Adrenal gland (tissue), 12 donors: ENCODE data around the gene SLC13A4. TPM values are rescaled to one million over a fixed set of nuclear protein-coding genes. Genes with fewer than 3 reads are reported as not detected.

Experiments used
- DNase-seq, 7 donors: peaks; one replicate each; pipeline ENCODE4 v3.0.0-alpha.2; 2019 to 2020
- H3K27ac ChIP-seq, 5 donors: fragments of 200-600 bp; sonication (generic) in 4 of 5; 1 replicate in 3 of 5; 2 replicates in 2 of 5; pipeline versions ENCODE4 v1.5.1 to v1.8.0; 2016 to 2020; ENCODE audit warnings: mild to moderate bottlenecking in 1 of 5
- H3K27me3 ChIP-seq: fragments of 200-600 bp; 2 replicates; pipeline ENCODE4 v1.8.0; 2021
- H3K36me3 ChIP-seq, 2 donors: fragments of 200-600 bp; replicated peaks in 1 of 2; 1 replicate in 1 of 2; 2 replicates in 1 of 2; pipeline versions ENCODE4 v1.5.1 to v1.8.0; 2018 to 2022
- H3K4me1 ChIP-seq, 2 donors: fragments of 200-600 bp; replicated peaks in 1 of 2; 1 replicate in 1 of 2; 2 replicates in 1 of 2; pipeline versions ENCODE4 v1.5.1 to v1.8.0; 2018 to 2021
- H3K4me3 ChIP-seq, 4 donors: fragments of 200-600 bp; sonication (generic) in 3 of 4; one replicate each; pipeline ENCODE4 v1.5.1; 2016 to 2018
- H3K9me3 ChIP-seq, 3 donors: fragments of 200-600 bp; sonication (generic) in 1 of 3; replicated peaks in 1 of 3; 1 replicate in 2 of 3; 2 replicates in 1 of 3; pipeline versions ENCODE4 v1.5.1 to v1.8.0; 2016 to 2021
- POLR2A ChIP-seq, 2 donors: fragments of 450-650 bp; IDR thresholded peaks; one replicate each; pipeline ENCODE4 v1.6.1; 2017; ENCODE audit warnings: antibody characterized with exemption in 2 of 2, mild to moderate bottlenecking in 2 of 2, moderate library complexity in 1 of 2
- WGBS, 4 donors: extraction: QIAGEN DNeasy Blood & Tissue Kit in 2 of 4; methylation state at CpG; one replicate each; pipeline versions ENCODE4 v1.1.5 to v1.1.7; 2013 to 2017; 5-methylcytosine and 5-hydroxymethylcytosine counted together
- intact Hi-C, 2 donors: fragments of 100-400 bp; cut with DNase I; formaldehyde crosslinking; loops; one replicate each; pipeline versions ENCODE4 v1.14.1 to v1.15.0; 2022 to 2023
- polyA plus RNA-seq, 3 donors: library from polyadenylated mRNA; stranded (reverse); fragments of 200-250 nt in 2 of 3; fragments of 350-450 nt in 1 of 3; fragmentation: Illumina TruSeq in 1 of 3; extraction: RNeasy Lipid Tissue Mini Kit (QIAGEN cat#74804) in 1 of 3; gene quantifications; one replicate each; pipeline ENCODE4 v1.2.3, GENCODE V29; 2013 to 2014
- total RNA-seq, 9 donors: library from RNA; depleted of rRNA in 4 of 9; stranded (reverse); fragments of >200 nt in 4 of 9; fragments of 120-200 nt in 1 of 9; fragmentation: NEBNext Ultra II Directional in 1 of 9; extraction: Animal tissue kit (Norgen Biotek cat#: 25700) in 1 of 9; gene quantifications; one replicate each; pipeline versions ENCODE4 v1.1.0 to v1.2.4, GENCODE V29; 2013 to 2023
- TF ChIP-seq, protein P1 (sequence below), 6 experiments: fragments of 450-650 bp in 4 of 6; fragments of 200-600 bp in 2 of 6; sonication (generic) in 1 of 6; IDR thresholded peaks; 1 replicate in 5 of 6; 2 replicates in 1 of 6; pipeline versions ENCODE4 v1.5.1 to v1.8.0; 2016 to 2021; ENCODE audit warnings: antibody characterized with exemption in 6 of 6, mild to moderate bottlenecking in 2 of 6, moderate library complexity in 1 of 6
- donor health status: healthy with polysubstance abuse.
- donor health status: Bipolar disorder and iron deficiency.
- donor health status: DM: yes; HTN: yes; CAD: no.
- donor health status: DM: no; HTN: no; CAD: no.
- donor health status: DM: no; HTN: no; CAD: no.
- donor health status: DM: yes; HTN: yes; CAD: no.

Gene SLC13A4
- total and polyA plus RNA-seq, 12 donors: 0.14 to 0.97 (median 0.24) TPM; not detected in 6

DNA sequence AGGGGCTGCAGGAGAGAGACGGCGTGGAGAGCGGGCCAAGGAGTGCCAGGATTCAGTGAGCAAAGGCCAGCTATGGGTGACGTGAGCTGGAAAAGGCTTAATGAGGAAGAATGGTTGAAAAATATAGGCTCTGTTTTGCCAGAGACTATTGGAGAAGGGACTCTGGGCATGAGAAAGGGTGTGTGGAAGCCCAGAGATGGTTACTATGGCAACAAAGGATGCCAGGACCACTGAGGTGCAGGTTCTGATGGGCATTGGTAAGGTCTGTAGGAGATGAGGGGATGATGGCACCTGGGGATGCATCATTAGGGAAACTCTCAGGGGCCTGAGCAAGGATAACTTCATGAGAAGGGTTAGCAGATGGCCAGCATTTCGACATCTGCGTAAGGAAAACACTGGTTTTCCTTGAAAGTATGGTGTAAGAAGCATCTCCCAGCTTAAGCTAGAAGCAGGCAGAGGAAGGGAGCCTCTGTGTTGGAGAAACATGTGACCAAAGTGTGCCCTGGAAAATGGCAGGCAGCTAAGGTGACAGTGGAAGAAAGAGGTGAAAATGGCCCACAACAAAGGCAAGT lies 42.2 kb upstream of the SLC13A4 start:
- Histone ChIP-seq H3K4me3 (no peak overlapping the region), H3K27me3 (no peaks in the 10 kb centered on the region), H3K36me3 (no peaks in the 10 kb centered on the region), H3K27ac (no peak overlapping the region), H3K4me1 (no peaks in the 10 kb centered on the region), H3K9me3 (no peaks in the 10 kb centered on the region)
- WGBS, 4 donors: 91 to 96% (median 94%) methylated on average over 6 of the region's 6 CpGs
- TF ChIP-seq, protein P1, sequence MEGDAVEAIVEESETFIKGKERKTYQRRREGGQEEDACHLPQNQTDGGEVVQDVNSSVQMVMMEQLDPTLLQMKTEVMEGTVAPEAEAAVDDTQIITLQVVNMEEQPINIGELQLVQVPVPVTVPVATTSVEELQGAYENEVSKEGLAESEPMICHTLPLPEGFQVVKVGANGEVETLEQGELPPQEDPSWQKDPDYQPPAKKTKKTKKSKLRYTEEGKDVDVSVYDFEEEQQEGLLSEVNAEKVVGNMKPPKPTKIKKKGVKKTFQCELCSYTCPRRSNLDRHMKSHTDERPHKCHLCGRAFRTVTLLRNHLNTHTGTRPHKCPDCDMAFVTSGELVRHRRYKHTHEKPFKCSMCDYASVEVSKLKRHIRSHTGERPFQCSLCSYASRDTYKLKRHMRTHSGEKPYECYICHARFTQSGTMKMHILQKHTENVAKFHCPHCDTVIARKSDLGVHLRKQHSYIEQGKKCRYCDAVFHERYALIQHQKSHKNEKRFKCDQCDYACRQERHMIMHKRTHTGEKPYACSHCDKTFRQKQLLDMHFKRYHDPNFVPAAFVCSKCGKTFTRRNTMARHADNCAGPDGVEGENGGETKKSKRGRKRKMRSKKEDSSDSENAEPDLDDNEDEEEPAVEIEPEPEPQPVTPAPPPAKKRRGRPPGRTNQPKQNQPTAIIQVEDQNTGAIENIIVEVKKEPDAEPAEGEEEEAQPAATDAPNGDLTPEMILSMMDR (IDR thresholded peaks at IDR 0.05): no peak
- no peak for TF ChIP-seq POLR2A (IDR thresholded peaks at IDR 0.05)
- no peak for DNase-seq
- intact Hi-C loops: no loop called here

DNA sequence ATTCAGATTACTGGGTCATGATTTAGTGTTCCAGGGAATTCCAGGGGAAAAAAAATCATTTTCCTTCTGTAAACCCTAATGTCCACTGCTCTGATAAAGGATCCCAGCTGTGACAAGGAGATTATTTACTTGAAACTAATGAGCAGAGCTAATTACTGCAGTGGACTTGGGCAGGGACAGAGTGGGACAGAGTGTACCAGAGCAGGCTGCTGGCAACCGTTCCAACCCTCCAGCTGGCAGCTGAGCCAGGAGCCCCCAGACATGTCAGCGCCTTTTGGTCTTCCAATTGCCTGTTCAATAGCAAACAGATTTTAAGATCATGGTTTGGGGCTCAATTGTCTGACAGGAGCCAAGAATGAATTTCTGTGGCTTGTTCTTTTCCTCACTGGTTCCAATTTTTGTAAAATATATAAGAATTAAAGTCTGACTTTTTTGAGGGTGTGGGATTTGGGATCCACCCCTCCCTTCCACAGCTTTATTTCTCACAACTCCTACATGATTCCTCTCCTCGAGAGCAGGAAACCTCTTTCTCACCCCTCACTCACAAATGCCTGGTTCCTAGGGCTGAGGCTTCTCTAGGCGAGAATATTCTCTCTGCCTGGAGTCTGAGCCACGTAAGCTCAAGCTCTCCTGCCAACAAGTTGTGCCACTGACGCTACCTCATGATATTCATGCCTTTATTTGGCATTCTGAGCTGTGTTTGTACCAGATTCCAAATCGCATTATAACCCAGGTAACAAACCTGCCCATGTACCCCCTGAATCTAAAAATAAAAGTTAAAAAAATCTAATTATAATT lies 41.2 kb upstream of the SLC13A4 start:
- 63 to 79% (median 70%) methylated on average over 7 of the region's 7 CpGs for WGBS, 4 donors
- no peaks in the 10 kb centered on the region for H3K4me1 ChIP-seq
- peak overlapping the region in 2 of 5 donors; percentile 23 to 29 for H3K27ac ChIP-seq
- H3K36me3 ChIP-seq: no peaks in the 10 kb centered on the region
- intact Hi-C loops: no loop called here
- TF ChIP-seq POLR2A (IDR thresholded peaks at IDR 0.05): no peak
- TF ChIP-seq, protein P1 (IDR thresholded peaks at IDR 0.05): no peak
- no peaks in the 10 kb centered on the region for H3K27me3 ChIP-seq
- no peak overlapping the region for H3K4me3 ChIP-seq
- DNase-seq: no peak
- no peaks in the 10 kb centered on the region for H3K9me3 ChIP-seq

DNA sequence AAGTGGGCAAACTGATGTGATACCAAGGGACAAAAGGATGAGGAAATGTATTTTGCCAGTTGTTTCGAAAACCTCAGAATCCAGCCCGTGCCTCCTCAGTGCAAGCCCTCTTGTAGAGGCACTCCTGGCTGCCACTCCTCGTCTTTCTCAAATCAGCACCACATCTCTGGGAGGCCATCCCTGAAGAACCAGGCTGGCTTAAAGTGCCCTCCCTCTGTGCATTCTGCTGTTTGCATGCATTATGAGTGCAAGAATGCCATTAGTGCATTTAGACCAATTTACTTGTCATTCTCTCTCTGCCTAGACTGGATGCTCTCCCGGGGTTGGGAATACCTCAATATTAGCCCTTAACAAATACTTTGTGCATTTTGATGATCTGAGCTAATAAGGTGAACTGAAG lies 40.5 kb upstream of the SLC13A4 start:
- H3K36me3 ChIP-seq: no peaks in the 10 kb centered on the region
- H3K27me3 ChIP-seq: no peaks in the 10 kb centered on the region
- intact Hi-C loops: no loop called here
- no peak for DNase-seq
- no peaks in the 10 kb centered on the region for H3K4me1 ChIP-seq
- no peak for TF ChIP-seq POLR2A (IDR thresholded peaks at IDR 0.05)
- TF ChIP-seq, protein P1 (IDR thresholded peaks at IDR 0.05): no peak
- no peak overlapping the region for H3K4me3 ChIP-seq
- no peaks in the 10 kb centered on the region for H3K9me3 ChIP-seq
- H3K27ac ChIP-seq: peak overlapping the region in 1 of 5 donors; percentile 10
- WGBS, 4 donors: 71 to 79% (median 74%) methylated on average over 4 of the region's 4 CpGs

GRCh38 chr7:135768064-135768463 lies 40.1 kb upstream of the SLC13A4 start:
- H3K36me3 ChIP-seq: no peaks in the 10 kb centered on the region
- H3K4me1 ChIP-seq: no peaks in the 10 kb centered on the region
- no peaks in the 10 kb centered on the region for H3K9me3 ChIP-seq
- H3K4me3 ChIP-seq: no peak overlapping the region
- DNase-seq: no peak
- intact Hi-C loops: no loop called here
- H3K27me3 ChIP-seq: no peaks in the 10 kb centered on the region
- WGBS, 4 donors: 59 to 72% (median 61%) methylated on average over 3 of the region's 3 CpGs
- peak overlapping the region in 1 of 5 donors; percentile 10 for H3K27ac ChIP-seq
- TF ChIP-seq POLR2A (IDR thresholded peaks at IDR 0.05): no peak
- TF ChIP-seq, protein P1 (IDR thresholded peaks at IDR 0.05): no peak
